ENCODE data around the gene SBF1. TPM values are rescaled to one million over a fixed set of nuclear protein-coding genes. Genes with fewer than 3 reads are reported as not detected.

Gene SBF1
- total RNA-seq, 1 experiment from 2014 or later, result 102 TPM

GRCh38 chr22:50465066-50465930 lies 9.5 kb downstream of the SBF1 start:
- DNase-seq (ENCODE audit: low spot score), result no peak

DNA sequence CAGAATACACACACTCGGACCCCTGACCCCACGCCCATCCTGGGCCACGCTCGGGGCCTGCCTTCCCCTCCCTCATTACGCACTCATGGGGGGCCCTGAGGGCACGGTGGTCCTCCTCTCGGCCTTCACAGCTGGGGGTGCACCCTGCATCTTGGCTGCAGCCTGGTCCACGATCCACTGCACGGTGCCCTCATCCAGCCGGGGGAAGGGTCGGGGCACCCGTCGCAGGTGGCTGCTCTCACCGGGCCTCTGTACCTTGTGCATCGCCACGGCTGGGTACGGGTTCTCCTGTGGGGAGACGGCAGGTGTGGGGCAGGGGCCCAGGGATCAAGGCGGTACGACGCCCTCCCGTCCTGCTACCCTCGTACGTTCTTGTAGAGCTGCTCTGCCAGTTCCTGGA lies 10.4 kb downstream of the SBF1 start:
- DNase-seq (ENCODE audit: low spot score), result no peak

- DNase-seq (ENCODE audit: low spot score), result no peak
Measured at GRCh38 chr22:50463188-50463900, 11.5 kb downstream of the SBF1 start.

- no peak for DNase-seq (ENCODE audit: low spot score)
Measured at GRCh38 chr22:50461979-50462540, 12.8 kb downstream of the SBF1 start.

- DNase-seq (ENCODE audit: low spot score), result no peak
Measured at GRCh38 chr22:50461536-50461935, 13.3 kb downstream of the SBF1 start.

DNA sequence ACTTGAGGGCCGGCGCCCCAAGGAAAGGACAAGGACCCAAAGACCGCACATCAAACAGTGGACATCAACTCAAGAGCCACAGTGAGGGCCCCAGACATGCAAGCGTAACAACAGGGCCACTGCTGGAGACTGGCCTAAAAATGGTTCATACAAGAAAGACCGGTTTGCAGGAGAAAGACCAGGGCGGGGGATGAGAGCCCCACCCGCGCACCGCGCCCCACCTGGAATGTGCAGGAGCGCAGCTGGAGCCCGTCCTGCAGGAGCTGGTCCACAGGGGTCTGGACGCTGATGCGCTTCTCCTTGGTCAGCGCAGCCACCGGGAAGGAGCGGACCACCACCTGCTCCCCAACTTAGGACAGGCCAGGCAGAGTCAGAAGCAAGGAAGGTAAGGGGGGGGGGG lies 13.9 kb downstream of the SBF1 start:
- DNase-seq (ENCODE audit: low spot score), result peak; percentile 30

DNA sequence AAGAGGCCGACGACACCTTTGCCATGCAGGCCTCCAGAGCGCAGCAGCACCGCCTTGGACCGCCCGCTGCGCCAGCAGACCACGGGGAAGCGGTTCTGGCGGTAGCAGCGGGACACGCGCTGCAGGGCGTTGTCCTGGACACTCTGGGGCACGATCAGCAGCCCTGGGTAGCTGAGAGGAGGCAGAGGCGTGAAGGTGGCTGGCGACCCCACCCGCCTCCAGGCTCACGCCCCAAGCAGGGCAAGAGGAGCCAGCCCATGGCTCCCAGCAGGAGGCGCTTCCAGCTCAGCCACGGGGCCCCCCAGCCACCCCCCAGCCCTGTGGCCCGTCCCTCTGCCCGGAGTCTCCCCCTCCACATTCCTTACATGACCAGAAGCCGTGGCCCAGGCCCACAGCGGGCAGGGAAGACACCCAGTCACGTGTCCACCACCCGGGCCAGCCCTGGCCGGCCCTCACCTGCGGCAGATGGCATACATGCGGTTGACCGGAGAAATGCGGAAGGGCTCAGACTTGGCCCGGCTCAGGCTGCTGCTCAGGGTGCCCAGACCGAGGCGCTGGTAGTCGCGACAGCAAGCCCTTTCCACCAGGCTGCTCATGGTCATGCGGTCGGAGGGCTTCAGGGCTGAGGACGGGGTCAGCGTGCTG lies 15.2 kb downstream of the SBF1 start:
- DNase-seq (ENCODE audit: low spot score), result no peak

DNA sequence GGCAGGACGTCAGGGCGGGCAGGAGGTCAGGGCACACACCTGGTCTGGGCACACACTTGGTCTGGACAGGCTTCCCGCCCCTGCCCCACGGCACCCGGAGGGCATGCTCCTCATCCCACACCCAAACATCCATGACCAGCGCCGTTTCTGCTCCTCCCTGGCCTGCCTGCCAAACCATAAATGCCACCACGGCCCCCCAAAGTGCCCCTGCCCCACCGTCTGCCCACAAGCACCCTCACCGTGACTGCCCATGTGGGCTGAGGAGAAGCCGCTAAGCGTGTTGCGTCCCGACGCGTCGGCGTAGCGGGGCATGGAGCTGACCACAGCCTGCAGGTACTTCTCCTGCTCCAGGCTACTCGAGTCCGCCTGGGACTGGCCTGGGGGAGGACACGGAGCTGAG lies 15.8 kb downstream of the SBF1 start:
- DNase-seq (ENCODE audit: low spot score), result no peak

- DNase-seq (ENCODE audit: low spot score), result no peak
Measured at GRCh38 chr22:50456466-50457234, 18.2 kb downstream of the SBF1 start.

- no peak for DNase-seq (ENCODE audit: low spot score)
Measured at GRCh38 chr22:50456026-50456425, 18.8 kb downstream of the SBF1 start.

- DNase-seq (ENCODE audit: low spot score), result no peak
Measured at GRCh38 chr22:50455201-50455600, 19.6 kb downstream of the SBF1 start.

DNA sequence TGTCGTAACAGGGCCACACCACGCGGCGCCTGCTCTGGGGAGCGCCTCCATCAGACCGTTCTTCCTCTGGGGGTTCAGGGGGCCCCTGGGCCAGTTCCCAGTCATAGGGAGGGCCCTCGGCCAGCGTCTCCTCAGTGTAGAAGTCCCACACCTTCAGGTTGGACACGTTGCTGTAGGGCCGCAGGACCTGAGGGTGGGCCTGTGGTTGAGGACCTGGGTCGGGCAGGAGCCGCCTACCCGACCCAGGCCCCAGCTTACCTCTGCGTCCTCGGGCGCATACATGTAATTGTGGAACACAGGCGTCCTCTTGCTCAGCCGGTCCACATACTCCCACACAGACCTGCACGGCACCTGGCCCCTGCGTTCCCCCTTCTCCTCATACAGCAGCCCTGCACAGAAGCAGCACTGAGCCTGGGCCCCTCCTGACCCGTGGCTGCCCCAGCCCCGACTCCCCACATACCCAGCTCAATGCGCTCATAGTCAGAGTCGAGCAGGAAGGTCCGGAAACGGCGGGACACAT lies 20.2 kb downstream of the SBF1 start:
- no peak for DNase-seq (ENCODE audit: low spot score)

DNA sequence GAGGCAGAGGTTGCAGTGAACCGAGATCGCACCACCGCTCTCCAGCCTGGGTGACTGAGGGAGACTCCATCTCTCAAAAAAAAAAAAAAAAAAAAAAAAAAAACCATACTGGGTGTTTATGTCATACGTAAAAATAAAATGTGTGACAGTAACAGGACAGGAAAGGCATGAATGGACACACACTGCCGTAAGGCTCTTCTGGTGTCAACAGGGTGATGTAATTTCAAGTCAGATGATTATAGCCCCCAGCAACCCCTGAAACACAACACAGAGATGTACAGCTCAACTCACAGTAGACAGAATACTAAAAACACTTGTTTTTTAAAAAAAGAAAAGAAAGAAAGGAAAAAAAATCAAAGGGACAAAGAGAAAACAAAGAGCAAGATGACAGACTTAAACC lies 22.2 kb downstream of the SBF1 start:
- DNase-seq (ENCODE audit: low spot score), result no peak

DNA sequence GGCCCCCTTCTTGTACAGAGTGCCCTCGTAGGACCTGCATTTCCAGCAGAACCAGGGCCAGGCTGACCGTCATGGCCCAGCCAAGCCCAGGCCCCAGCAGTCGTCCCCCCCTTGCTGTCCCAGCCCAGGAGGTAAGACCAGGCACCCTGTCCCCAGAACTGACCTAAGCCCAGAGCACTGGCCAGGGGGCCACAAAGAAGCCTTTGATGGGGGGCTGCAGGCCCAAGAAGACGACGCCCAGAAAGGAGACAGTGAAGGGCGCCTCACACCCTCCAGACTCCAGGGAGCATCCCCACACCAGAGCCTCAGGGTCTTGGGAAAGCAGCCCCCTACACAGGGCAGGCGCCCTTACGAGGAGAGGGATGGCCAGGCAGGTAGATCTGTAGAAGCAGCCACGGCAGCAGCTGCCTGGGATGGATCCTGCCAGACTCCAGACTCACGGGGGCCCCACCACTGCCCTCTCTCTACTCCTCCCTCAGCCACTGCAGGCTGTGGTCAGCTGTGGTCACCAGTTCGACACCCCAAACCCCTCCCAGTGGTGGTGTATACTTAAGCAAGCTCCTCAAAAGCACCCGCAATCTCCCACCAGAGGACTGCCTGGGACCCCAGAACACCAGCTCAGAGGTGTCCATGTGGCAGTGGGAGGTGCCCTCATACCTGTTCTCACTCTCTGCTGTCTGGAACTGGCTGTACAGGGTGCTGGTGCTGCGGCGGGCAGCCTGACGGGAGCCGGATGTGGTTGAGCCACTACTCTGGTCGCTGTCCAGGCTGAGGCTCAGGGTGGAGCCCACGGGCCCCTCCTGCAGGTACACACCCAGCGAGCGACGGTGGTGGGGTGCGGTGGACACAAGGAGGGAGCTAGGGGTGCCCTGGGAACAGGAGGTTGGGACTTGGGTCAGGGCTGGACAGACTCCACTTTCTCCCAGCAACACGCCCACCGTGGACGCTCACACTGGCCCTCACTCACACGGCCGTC lies 27.0 kb downstream of the SBF1 start:
- no peak for DNase-seq (ENCODE audit: low spot score)

DNA sequence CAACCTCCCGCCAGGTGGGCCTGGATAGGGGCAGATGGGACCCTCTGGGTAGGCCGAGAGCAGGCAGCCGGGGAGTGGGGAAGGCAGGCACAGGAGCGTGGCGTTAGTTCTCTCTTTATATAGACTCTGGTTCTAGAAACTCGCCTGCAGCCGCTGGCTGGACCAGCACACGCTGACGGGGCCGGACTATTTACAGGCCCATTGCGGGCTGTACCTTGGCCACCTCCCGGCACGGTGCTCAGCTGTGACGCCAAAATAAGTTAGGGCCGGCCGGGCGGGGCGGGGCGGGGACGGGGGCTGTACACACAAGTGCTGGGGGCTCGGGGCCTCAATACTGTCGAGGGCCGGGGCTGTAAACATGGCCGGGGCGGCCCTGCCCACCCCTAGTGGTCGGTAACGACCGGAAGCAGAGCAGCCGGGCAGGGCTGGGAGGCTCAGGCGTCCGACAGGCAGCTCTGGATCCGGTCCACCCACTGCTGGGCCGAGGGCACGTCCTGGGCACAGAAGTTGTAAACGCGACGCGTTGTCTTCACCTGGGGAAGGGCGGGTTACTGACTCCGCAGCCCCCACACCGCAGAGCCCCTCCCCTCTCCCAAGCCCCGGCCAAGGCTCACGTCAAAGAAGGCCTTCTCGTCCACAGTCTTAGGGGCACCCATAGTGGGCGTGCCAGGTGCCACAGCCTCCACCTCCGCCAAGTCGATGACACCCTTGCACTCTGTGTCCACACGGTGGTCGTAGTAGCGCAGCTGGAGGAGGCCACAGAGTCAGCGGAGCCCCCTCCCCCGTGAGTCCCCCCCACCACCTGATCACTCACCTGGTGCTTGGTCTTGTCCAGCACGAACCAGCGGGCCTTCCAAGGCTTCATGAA lies 27.9 kb downstream of the SBF1 start:
- DNase-seq (ENCODE audit: low spot score), result no peak

- DNase-seq (ENCODE audit: low spot score), result no peak
Measured at GRCh38 chr22:50445880-50446707, 28.7 kb downstream of the SBF1 start.

DNA sequence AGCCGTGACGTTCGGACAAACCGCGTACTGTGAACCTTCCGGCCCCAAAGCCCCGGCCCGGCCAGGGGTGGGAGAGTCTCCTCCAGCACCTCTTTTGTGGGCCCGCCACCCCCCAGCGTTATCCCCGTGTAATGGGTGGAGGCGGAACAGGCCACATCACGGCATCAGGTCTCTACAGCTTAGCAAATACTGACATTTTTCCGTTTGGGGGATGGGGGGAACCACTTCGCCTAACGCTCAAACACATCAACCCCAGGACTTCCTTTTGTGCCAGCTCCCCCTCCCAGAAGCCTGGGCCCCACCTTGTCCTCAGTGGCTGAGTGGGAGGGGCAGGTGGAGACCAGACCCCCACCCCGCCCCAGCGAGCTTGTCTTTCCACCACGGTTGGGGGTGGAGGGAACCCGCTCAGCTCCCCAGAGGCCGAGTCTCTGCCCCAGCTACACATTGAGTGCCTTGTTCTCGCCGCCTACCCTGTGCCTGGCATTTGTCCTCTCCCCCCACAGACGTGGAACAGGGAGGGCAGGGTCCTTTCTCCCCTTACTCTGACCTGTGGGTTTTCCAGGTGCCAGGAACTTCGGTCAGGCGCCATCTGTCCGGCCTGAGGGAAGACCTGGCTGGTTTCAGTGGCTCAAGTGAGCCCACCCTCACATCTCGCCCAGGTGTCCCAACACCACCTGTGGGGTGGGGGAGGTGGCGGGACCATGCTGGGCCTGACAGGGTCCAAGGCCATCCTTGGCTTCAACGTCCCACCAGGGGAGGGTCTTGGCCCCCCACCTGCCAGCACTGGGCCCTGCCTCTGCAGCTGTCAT lies 29.6 kb downstream of the SBF1 start:
- no peak for DNase-seq (ENCODE audit: low spot score)
